AML-193 (cell line): ENCODE measurements around the gene TBL1XR1.

ENCODE experiments used
- DNase-seq, 2 experiments: peaks; one replicate each; lab custom pipeline; 2025; lab: John Stamatoyannopoulos, UW

TBL1XR1 gene

GRCh38 chr3:177197041-177197726, at the start of gene TBL1XR1:
Gene TBL1XR1, minus strand, starts transcription at chr3:177197482. Its CDS starts 132,505 bp downstream, at chr3:177064977.
- peak; percentile 95 for DNase-seq

GRCh38 chr3:177245250-177245649, 48.0 kb upstream of the TBL1XR1 start:
- no peak for DNase-seq

- DNase-seq = no peak
These were observed 47.3 kb upstream of the TBL1XR1 start for GRCh38 chr3:177244606-177245005.

- DNase-seq = no peak
These were observed 41.5 kb upstream of the TBL1XR1 start for GRCh38 chr3:177238686-177239216.

GRCh38 chr3:177237206-177237605, 39.9 kb upstream of the TBL1XR1 start:
- no peak for DNase-seq

- DNase-seq = no peak
These were observed 39.4 kb upstream of the TBL1XR1 start for GRCh38 chr3:177236704-177237103.

- DNase-seq = no peak
These were observed 36.8 kb upstream of the TBL1XR1 start for GRCh38 chr3:177234121-177234520.

- DNase-seq = peak; percentile 28 to 37
These were observed 34.0 kb upstream of the TBL1XR1 start for GRCh38 chr3:177231242-177231641.

GRCh38 chr3:177230641-177231040, 33.4 kb upstream of the TBL1XR1 start:
- no peak for DNase-seq

GRCh38 chr3:177229791-177230190, 32.5 kb upstream of the TBL1XR1 start:
- DNase-seq = no peak

- DNase-seq = no peak
These were observed 31.4 kb upstream of the TBL1XR1 start for GRCh38 chr3:177228601-177229190.

GRCh38 chr3:177224414-177224813, 27.1 kb upstream of the TBL1XR1 start:
- no peak for DNase-seq

GRCh38 chr3:177221744-177222143, 24.5 kb upstream of the TBL1XR1 start:
- peak; percentile 64 to 81 for DNase-seq

GRCh38 chr3:177220136-177220974, 23.1 kb upstream of the TBL1XR1 start:
- no peak for DNase-seq

- DNase-seq = no peak
These were observed 16.7 kb upstream of the TBL1XR1 start for GRCh38 chr3:177213801-177214535.

GRCh38 chr3:177212756-177213155, 15.5 kb upstream of the TBL1XR1 start:
- no peak for DNase-seq

- no peak for DNase-seq
These were observed 15.0 kb upstream of the TBL1XR1 start for GRCh38 chr3:177212278-177212610.

GRCh38 chr3:177211503-177212277, 14.4 kb upstream of the TBL1XR1 start:
- DNase-seq = no peak

GRCh38 chr3:177210744-177211502, 13.6 kb upstream of the TBL1XR1 start:
- DNase-seq = no peak

GRCh38 chr3:177209509-177209908, 12.2 kb upstream of the TBL1XR1 start:
- DNase-seq = no peak

- DNase-seq = no peak
These were observed 11.5 kb upstream of the TBL1XR1 start for GRCh38 chr3:177208781-177209180.
